Activated CD4-positive, alpha-beta memory T cell treated with anti-CD3 and anti-CD28 coated beads for 36 hours (primary cell): ENCODE results near the gene MYO1D. TPM values are rescaled to one million over a fixed set of nuclear protein-coding genes. Genes with fewer than 3 reads are reported as not detected.

Experiments used
- CTCF ChIA-PET: fragments of 350-600 bp; sonication (Branson Sonifier 250); formaldehyde crosslinking; loops from one replicate; lab custom pipeline; 2021; ENCODE audit warnings: antibody characterized with exemption, inconsistent platforms; lab: Charles Lee
- POLR2A ChIA-PET: fragments of 350-600 bp; sonication (Branson Sonifier 250); formaldehyde crosslinking; loops from one replicate; lab custom pipeline; 2021; ENCODE audit warnings: antibody characterized with exemption; lab: Charles Lee
- DNase-seq: peaks from one replicate; pipeline ENCODE4 v3.0.0-alpha.2; 2020
- H3K27ac Mint-ChIP-seq: one replicate; pipeline ENCODE4 v1.8.0; 2021; ENCODE audit warnings: mixed read lengths
- H3K27me3 Mint-ChIP-seq: one replicate; pipeline ENCODE4 v1.8.0; 2021; ENCODE audit warnings: mixed read lengths
- H3K36me3 Mint-ChIP-seq: one replicate; pipeline ENCODE4 v1.8.0; 2021; ENCODE audit warnings: mixed read lengths
- H3K4me1 Mint-ChIP-seq: one replicate; pipeline ENCODE4 v1.8.0; 2021; ENCODE audit warnings: low read depth, mixed read lengths
- H3K4me3 Mint-ChIP-seq: one replicate; pipeline ENCODE4 v1.8.0; 2021; ENCODE audit warnings: mild to moderate bottlenecking, mixed read lengths
- H3K9me3 Mint-ChIP-seq: one replicate; pipeline ENCODE4 v1.8.0; 2021; ENCODE audit warnings: mixed read lengths
- intact Hi-C: fragments of 100-400 bp; cut with micrococcal nuclease; formaldehyde crosslinking; loops from one replicate; pipeline ENCODE4 v1.15.1; 2023
- total RNA-seq, 2 experiments: library from RNA; stranded (reverse); gene quantifications; one replicate each; pipeline ENCODE4 v1.2.3, GENCODE V29; 2021

The MYO1D gene
- total RNA-seq, 2 experiments from 2014 or later = 13.5 to 18.9 TPM

- H3K27me3 Mint-ChIP-seq = no peaks in the 10 kb centered on the region
- ChIA-PET CTCF (no interaction called here), POLR2A (no interaction called here)
- peaks cover 9% of the 10 kb centered on the region for H3K36me3 Mint-ChIP-seq
- intact Hi-C loops = no loop called here
- DNase-seq = no peak
- H3K9me3 Mint-ChIP-seq = no peaks in the 10 kb centered on the region
- H3K4me3 Mint-ChIP-seq = no peak overlapping the region
- H3K4me1 Mint-ChIP-seq = peaks cover 45% of the 10 kb centered on the region
- H3K27ac Mint-ChIP-seq = no peak overlapping the region
Observed at GRCh38 chr17:32494621-32495358, 382.1 kb downstream of the MYO1D start.

GRCh38 chr17:32493976-32494513 lies 382.9 kb downstream of the MYO1D start:
- CTCF ChIA-PET = no interaction called here
- DNase-seq = no peak

GRCh38 chr17:32493571-32493970 lies 383.4 kb downstream of the MYO1D start:
- ChIA-PET CTCF (interaction anchor here (0.6 kb wide), 1 partner anchor 9 kb away, joined by 3 read pairs; no protein-coding TSS in a partner anchor), POLR2A (no interaction called here)
- peaks cover 54% of the 10 kb centered on the region for H3K4me1 Mint-ChIP-seq
- H3K9me3 Mint-ChIP-seq = no peaks in the 10 kb centered on the region
- H3K27ac Mint-ChIP-seq = no peak overlapping the region
- intact Hi-C loops = no loop called here
- no peak for DNase-seq
- H3K36me3 Mint-ChIP-seq = peaks cover 21% of the 10 kb centered on the region
- H3K27me3 Mint-ChIP-seq = no peaks in the 10 kb centered on the region
- no peak overlapping the region for H3K4me3 Mint-ChIP-seq

More at GRCh38 chr17:32493976-32494513, 382.9 kb downstream of the MYO1D start:
- Mint-ChIP-seq H3K27me3 (no peaks in the 10 kb centered on the region), H3K4me3 (no peak overlapping the region), H3K9me3 (no peaks in the 10 kb centered on the region), H3K36me3 (peaks cover 16% of the 10 kb centered on the region), H3K27ac (no peak overlapping the region), H3K4me1 (peaks cover 51% of the 10 kb centered on the region)
- POLR2A ChIA-PET = no interaction called here
- intact Hi-C loops = no loop called here

- Mint-ChIP-seq H3K27ac (peak overlapping the region; percentile 72), H3K36me3 (peaks cover 29% of the 10 kb centered on the region), H3K4me1 (peaks cover 62% of the 10 kb centered on the region), H3K4me3 (peak overlapping the region; percentile 17), H3K9me3 (no peaks in the 10 kb centered on the region), H3K27me3 (no peaks in the 10 kb centered on the region)
- ChIA-PET POLR2A (interaction anchor here (1.8 kb wide), 1 partner anchor 31 kb away, joined by 9 read pairs; no protein-coding TSS in a partner anchor), CTCF (interaction anchor here (0.6 to 12.0 kb wide), 6 partner anchors 8 to 166 kb away, joined by 3 to 102 read pairs (median 6); no protein-coding TSS in a partner anchor)
- DNase-seq = no peak
- intact Hi-C loops = loop anchor here (1.0 kb wide), 1 partner anchor 31 kb away; no protein-coding TSS in a partner anchor
Observed at GRCh38 chr17:32492648-32493289, 384.2 kb downstream of the MYO1D start.

- Mint-ChIP-seq H3K27me3 (no peaks in the 10 kb centered on the region), H3K4me1 (peaks cover 66% of the 10 kb centered on the region), H3K4me3 (peak overlapping the region; percentile 87), H3K9me3 (no peaks in the 10 kb centered on the region), H3K27ac (peak overlapping the region; percentile 78), H3K36me3 (peaks cover 32% of the 10 kb centered on the region)
- intact Hi-C loops = loop anchor here (1.0 kb wide), 1 partner anchor 31 kb away; no protein-coding TSS in a partner anchor
- POLR2A ChIA-PET = interaction anchor here (1.8 kb wide), 1 partner anchor 31 kb away, joined by 9 read pairs; no protein-coding TSS in a partner anchor
- no peak for DNase-seq
- CTCF ChIA-PET = interaction anchor here (1.2 to 12.0 kb wide), 6 partner anchors 26 to 167 kb away, joined by 4 to 102 read pairs (median 6); partner anchors contain the start of gene PSMD11
Observed at GRCh38 chr17:32492264-32492589, 384.7 kb downstream of the MYO1D start.

GRCh38 chr17:32491371-32492263 lies 385.3 kb downstream of the MYO1D start:
- no peaks in the 10 kb centered on the region for H3K9me3 Mint-ChIP-seq
- intact Hi-C loops = loop anchor here (1.0 kb wide), 2 partner anchors 12 to 32 kb away; no protein-coding TSS in a partner anchor
- H3K4me1 Mint-ChIP-seq = peaks cover 66% of the 10 kb centered on the region
- H3K4me3 Mint-ChIP-seq = peak overlapping the region; percentile 87
- POLR2A ChIA-PET = interaction anchor here (1.4 to 6.7 kb wide), 3 partner anchors 26 to 32 kb away, joined by 5 to 38 read pairs (median 9); no protein-coding TSS in a partner anchor
- no peaks in the 10 kb centered on the region for H3K27me3 Mint-ChIP-seq
- H3K27ac Mint-ChIP-seq = peak overlapping the region; percentile 78
- CTCF ChIA-PET = interaction anchor here (1.2 to 12.0 kb wide), 7 partner anchors 12 to 168 kb away, joined by 4 to 102 read pairs (median 5); partner anchors contain the start of gene PSMD11
- H3K36me3 Mint-ChIP-seq = peaks cover 32% of the 10 kb centered on the region
- peak; percentile 69 for DNase-seq

- peak overlapping the region; percentile 86 for H3K27ac Mint-ChIP-seq
- H3K4me3 Mint-ChIP-seq = peak overlapping the region; percentile 87
- H3K27me3 Mint-ChIP-seq = no peaks in the 10 kb centered on the region
- intact Hi-C loops = no loop called here
- ChIA-PET POLR2A (interaction anchor here (1.4 to 6.7 kb wide), 2 partner anchors 27 to 34 kb away, joined by 5 to 38 read pairs; no protein-coding TSS in a partner anchor), CTCF (interaction anchor here (1.1 to 12.0 kb wide), 4 partner anchors 13 to 387 kb away, joined by 4 to 102 read pairs (median 10); partner anchors contain the start of gene MYO1D)
- no peaks in the 10 kb centered on the region for H3K9me3 Mint-ChIP-seq
- peaks cover 32% of the 10 kb centered on the region for H3K36me3 Mint-ChIP-seq
- peaks cover 70% of the 10 kb centered on the region for H3K4me1 Mint-ChIP-seq
- peak; percentile 51 for DNase-seq
Observed at GRCh38 chr17:32490101-32490482, 386.8 kb downstream of the MYO1D start.

GRCh38 chr17:32489320-32490100 lies 387.4 kb downstream of the MYO1D start:
- intact Hi-C loops = loop anchor here (1.0 to 5.0 kb wide), 3 partner anchors 42 to 388 kb away; partner anchors contain the start of gene MYO1D
- H3K27ac Mint-ChIP-seq = peak overlapping the region; percentile 86
- ChIA-PET POLR2A (interaction anchor here (0.6 to 6.7 kb wide), 4 partner anchors 14 to 62 kb away, joined by 3 to 38 read pairs (median 3); no protein-coding TSS in a partner anchor), CTCF (interaction anchor here (0.8 to 12.0 kb wide), 8 partner anchors 12 to 387 kb away, joined by 3 to 102 read pairs (median 4); partner anchors contain the start of genes MYO1D and PSMD11)
- H3K27me3 Mint-ChIP-seq = no peaks in the 10 kb centered on the region
- peak overlapping the region; percentile 87 for H3K4me3 Mint-ChIP-seq
- H3K36me3 Mint-ChIP-seq = peaks cover 32% of the 10 kb centered on the region
- no peak for DNase-seq
- H3K9me3 Mint-ChIP-seq = no peaks in the 10 kb centered on the region
- peaks cover 68% of the 10 kb centered on the region for H3K4me1 Mint-ChIP-seq

GRCh38 chr17:32488604-32489180 lies 388.2 kb downstream of the MYO1D start:
- H3K27me3 Mint-ChIP-seq = no peaks in the 10 kb centered on the region
- H3K9me3 Mint-ChIP-seq = no peaks in the 10 kb centered on the region
- H3K4me3 Mint-ChIP-seq = peak overlapping the region; percentile 87
- peaks cover 32% of the 10 kb centered on the region for H3K36me3 Mint-ChIP-seq
- no peak for DNase-seq
- intact Hi-C loops = loop anchor here (1.0 to 5.0 kb wide), 3 partner anchors 41 to 389 kb away; partner anchors contain the start of gene MYO1D
- POLR2A ChIA-PET = interaction anchor here (0.5 to 6.7 kb wide), 8 partner anchors 15 to 247 kb away, joined by 3 to 38 read pairs (median 3); partner anchors contain the start of gene PSMD11
- H3K4me1 Mint-ChIP-seq = peaks cover 62% of the 10 kb centered on the region
- peak overlapping the region; percentile 86 for H3K27ac Mint-ChIP-seq
- CTCF ChIA-PET = interaction anchor here (0.8 to 12.0 kb wide), 8 partner anchors 12 to 388 kb away, joined by 3 to 102 read pairs (median 5); partner anchors contain the start of genes MYO1D and PSMD11
